GM18511 (cell line): ENCODE measurements around the gene RLN2.
"Not testable (repeated sequence)": the region's sequence is repeated elsewhere in the genome, so short reads cannot be mapped to it uniquely, and the experiment has no call there.

Experiments
- ATAC-seq: cut with Tn5 transposase; IDR thresholded peaks from one replicate; pipeline ENCODE4 v1.9.1; 2021; ENCODE audit warnings: mild to moderate bottlenecking, moderate library complexity; ENCODE audit not compliant: unreplicated experiment

RLN2 gene, protein sequence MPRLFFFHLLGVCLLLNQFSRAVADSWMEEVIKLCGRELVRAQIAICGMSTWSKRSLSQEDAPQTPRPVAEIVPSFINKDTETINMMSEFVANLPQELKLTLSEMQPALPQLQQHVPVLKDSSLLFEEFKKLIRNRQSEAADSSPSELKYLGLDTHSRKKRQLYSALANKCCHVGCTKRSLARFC

DNA sequence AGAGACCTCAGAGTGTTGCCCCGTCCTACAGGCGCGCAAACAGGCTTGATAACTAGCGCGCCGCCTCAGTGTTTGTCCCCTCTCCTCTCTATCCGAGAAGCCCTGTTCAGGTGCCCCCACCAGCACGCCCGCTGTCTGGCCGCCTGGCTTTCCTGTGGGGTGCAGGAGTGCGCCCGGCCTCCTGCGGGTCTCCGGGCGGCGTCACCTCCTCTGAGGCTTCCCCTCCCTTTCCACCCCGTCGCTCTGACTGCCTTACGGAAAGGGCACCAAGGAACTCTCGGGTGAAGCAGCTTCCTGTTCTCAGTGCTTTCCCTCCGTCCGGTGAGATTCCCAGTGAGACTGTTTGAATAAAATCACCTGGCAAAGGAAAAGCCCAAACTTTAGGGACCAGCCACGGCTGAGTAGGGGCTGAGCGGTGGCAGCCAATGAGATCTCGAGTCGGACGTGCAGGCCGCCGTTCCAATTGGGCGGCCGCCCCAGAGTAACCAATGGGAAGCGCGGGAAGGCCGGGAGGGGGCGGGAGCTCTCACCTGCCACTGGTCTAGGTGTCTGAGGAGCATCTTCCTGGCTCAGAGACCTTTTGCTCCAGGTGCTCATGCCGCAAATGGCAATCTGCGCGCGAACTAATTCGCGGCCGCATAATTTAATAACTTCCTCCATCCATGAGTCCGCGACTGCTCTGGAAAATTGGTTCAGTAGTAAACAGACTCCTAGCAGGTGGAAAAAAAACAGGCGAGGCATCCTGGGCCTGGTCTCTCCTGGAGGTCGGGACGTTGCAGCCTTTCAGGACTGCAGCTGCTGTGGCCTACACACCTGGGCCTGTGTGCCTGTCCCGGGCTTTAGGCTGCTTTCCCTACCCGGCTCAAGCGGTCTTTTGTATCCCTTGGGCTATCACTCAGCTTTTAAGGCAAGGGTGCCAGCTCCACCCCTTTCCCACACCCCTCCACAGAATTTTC lies at the start of gene RLN2:
TSS of gene RLN2 (minus strand) at position 877 of the 956 bp plus-strand sequence. CDS start at position 741, 136 bp downstream.
- ATAC-seq = peak; percentile 100

DNA sequence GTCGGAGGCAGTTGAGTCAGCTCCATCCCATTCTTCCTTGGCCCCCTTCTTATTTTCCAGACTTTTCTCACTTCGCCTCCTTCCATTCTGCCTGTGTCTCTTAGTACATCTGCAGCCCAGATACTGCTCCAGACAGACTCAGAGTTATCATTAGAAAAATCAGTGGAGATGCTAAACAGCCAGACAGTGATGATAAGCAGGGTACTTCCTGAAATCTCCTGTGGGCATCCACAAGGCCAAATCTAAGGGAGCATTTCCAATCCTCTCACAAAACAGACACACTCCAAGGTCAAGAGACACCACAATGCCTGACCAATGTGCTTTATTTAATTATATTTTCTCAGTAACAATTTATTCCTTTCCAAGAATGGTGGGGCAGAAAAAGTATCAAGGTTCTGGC lies 49.7 kb upstream of the RLN2 start:
- no peak for ATAC-seq

DNA sequence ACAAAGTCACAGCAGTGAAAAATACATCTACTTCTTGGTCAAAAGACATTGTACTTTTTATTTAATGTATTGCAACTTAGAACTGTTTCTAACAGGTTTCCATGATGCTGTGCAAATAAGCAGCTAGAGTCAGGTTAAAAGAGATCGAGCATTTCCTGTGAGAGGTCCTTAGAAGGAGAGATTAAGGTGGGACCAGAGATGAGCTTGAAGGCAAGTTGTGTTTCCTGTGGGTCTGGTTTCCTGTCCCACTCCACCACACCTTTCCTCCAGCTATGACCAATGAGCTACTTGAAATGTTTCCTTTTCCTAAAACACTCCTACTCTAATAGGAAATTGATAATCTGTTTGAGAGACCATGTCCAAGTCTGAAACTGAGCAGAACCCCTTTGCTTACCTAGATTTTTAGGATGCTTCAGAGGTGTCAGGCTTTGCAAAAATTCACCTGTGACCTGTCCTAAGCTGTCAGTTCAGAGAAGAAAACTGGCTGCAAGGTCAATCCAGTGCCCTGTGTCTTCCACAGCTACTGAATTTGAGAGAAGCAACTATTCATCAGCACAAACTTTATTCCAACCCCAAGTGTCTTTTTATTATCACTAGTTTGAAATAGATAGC lies 48.2 kb upstream of the RLN2 start:
- ATAC-seq = no peak

DNA sequence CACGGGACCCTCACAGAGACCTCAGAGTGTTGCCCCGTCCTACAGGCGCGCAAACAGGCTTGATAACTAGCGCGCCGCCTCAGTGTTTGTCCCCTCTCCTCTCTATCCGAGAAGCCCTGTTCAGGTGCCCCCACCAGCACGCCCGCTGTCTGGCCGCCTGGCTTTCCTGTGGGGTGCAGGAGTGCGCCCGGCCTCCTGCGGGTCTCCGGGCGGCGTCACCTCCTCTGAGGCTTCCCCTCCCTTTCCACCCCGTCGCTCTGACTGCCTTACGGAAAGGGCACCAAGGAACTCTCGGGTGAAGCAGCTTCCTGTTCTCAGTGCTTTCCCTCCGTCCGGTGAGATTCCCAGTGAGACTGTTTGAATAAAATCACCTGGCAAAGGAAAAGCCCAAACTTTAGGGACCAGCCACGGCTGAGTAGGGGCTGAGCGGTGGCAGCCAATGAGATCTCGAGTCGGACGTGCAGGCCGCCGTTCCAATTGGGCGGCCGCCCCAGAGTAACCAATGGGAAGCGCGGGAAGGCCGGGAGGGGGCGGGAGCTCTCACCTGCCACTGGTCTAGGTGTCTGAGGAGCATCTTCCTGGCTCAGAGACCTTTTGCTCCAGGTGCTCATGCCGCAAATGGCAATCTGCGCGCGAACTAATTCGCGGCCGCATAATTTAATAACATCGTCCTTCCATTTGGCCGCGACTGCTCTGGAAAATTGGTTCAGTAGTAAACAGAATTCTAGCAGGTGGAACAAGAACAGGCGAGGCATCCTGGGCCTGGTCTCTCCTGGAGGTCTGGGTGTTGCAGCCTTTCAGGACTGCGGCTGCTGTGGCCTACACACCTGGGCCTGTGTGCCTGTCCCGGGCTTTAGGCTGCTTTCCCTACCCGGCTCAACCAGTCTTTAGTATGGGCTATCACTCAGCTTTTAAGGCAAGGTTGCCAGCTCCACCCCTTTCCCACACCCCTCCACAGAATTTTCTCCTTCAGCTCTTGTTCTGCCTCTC lies 34.8 kb upstream of the RLN2 start, which contains the start of gene RLN1:
TSS of gene RLN1 (minus strand) at position 885 of the 990 bp plus-strand sequence. CDS start at position 755, 130 bp downstream.
- ATAC-seq = peak; percentile 99

DNA sequence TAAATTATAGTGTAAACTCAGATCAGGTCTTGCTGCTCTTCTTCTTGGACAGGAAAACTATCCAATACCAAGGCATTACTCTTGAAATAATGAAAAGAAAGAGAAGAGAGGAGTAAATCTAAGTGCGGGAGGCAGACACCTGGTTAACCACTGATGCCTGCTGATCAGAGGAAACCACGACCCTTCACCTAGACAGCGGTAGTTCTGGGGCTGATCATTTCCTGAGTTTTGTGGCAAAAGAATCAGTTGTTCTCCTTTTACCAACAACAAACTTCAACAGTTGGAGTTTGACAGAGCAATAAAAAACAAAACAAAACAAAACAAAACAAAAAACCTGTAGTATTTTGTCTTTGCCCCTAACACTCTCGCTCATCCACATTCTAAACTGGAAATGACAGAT lies 32.2 kb upstream of the RLN2 start:
- ATAC-seq = no peak

DNA sequence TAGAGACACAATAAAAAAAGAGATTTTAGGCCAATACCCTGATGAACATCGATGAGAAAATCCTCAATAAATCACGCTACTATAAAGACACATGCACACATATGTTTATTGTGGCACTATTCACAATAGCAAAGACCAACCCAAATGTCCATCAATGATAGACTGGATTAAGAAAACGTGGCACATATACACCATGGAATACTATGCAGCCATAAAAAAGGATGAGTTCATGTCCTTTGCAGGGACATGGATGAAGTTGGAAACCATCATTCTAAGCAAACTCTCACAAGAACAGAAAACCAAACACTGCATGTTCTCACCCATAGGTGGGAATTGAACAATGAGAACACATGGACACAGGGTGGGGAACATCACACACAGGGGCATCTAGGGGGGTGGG lies 26.8 kb upstream of the RLN2 start:
- not testable (repeated sequence) for ATAC-seq

DNA sequence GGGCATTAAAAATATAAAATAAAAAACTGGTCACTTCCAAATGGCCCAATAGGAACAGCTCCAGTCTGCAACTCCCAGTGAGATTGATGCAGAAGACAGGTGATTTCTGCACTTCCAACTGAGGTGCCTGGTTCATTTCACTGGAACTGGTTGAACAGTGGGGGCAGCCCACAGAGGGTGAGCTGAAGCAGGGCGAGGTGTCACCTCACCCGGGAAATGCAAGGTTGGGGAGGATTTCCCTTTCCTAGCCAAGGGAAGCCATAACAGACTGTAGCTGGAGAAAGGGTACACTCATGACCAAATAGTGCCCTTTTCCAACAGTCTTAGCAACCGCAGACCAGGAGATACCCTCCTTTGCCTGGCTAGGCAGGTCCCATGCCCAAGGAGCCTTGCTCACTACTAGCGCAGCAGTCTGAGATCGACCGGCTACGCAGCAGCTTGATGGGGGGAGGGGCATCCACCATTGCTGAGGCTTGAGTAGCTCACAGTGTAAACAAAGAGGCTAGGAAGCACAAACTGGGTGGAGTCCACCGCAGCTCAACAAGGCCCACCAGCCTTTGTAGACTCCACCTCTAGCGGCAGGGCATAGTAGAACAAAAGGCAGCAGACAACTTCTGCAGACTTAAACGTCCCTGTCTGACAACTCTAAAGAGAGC lies 22.5 kb upstream of the RLN2 start:
- no peak for ATAC-seq

DNA sequence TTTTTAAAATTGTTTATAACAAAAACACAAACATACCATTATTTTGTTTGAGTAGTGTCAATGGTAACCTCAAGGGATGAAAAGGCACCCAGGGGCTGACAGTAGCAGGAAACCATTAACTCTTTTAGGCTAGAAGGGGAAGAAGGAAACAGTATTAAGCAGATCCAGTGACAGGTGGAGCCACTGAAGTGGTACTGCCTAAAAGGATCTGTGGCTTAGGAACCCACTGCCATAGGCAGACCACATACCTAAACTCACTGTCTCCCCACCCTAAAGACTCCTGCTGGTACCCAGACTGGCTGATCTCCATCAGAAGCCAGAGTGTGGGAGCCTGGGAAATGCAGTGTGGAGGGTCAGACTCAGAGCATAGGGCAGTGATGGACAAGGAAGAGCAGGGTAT lies 21.7 kb upstream of the RLN2 start:
- no peak for ATAC-seq

DNA sequence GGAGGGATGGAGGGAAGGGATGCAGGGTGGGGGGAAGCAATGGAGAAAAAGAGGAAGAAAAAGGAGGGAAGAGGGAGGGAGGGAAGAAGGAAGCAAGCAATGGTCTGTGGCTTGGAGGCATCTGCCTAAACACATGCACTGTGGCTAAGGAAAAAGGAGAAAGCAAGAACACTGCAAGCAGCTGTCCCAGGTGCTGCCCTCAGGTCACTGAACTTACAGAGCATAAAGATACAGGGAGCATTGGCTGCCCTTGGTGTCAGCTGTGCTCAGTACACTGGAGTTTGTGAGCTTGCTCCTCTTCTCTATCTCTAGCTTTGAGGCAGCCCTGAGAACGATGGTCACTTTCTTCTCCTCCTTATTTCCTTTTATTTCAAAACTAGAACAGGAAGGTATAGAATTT lies 17.1 kb upstream of the RLN2 start:
- not testable (repeated sequence) for ATAC-seq

DNA sequence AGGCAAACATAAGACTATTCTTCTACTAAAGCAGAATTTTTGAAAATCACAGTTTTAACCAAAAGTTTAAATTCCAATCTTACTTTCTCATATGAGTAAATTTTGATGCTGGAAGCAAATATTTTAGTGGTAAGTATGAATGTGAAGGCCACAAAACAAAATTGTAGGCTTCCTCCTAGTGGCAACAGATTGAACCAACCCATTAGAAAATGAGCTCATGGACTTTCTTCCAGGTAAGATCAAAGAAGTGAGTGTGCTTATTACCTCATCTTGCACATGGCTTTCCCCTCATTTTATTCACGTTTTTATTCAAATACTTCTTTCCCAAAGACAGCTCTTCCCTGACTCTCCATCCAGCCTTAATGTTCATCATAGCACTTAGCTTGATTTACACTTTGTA lies 16.5 kb upstream of the RLN2 start:
- ATAC-seq = no peak

DNA sequence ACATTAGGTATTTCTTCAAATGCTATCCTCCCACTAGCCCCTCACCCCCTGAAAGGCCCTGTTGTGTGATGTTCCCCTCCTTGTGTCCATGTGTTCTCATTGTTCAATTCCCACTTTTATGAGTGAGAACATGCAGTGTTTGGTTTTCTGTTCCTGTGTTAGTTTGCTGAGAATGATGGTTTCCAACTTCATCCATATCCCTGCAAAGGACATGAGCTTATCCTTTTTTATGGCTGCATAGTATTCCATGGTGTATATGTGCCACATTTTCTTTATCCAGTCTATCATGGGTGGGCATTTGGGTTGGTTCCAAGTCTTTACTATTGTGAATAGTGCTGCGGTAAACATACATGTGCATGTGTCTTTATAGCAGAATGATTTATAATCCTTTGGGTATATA lies 11.9 kb upstream of the RLN2 start:
- ATAC-seq = not testable (repeated sequence)

DNA sequence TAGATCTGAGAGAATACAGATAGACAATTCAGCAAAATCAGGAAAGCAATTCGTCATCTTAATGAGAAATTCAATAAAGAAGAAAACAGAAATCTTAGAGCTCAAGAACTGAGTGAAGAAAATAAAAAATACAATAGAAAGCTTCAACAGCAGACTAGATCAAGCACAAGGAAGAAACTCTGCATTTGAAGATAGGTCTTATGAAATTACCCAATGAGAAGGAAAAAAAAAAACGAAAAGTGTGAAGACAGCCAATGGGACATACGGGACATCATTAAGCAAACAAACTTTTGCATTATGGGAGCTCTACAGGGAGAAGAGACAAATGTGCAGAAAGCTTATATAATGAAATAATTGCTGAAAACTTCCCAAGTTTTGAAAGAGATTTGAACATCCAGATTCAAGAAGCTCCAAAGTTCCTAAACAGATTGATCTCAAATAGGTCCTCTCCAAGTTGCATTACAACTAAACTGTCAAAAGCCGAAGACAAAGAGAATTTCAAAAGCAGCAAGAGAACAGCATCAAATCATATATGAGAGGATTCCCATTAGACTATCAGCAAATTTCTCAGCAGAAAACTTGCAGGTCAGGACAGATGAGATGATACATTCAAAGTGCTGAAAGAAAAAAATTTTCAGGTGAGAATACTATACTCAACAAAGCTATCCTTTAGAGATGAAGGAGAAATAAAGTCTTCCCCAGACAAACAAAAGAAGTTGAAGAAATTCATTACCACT lies 10.8 kb upstream of the RLN2 start:
- no peak for ATAC-seq

DNA sequence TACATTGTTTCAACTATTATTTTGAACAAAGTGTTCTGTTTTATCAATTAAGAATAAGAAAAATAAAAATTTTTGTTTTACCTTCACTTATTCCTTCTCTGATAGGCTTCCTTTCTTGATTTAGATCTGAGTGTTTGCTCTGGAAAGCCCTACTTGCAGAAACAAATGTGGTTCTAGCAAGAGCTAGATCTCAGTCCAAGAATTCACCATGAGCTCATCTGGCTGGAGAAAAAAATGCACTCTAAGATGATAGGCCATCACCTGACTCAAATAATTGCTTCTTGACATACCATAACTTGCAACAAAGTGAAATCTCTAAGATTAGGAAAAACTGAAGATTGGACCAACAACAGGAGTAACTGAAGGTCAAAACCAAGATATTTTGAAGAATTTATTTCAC lies 6.3 kb upstream of the RLN2 start:
- no peak for ATAC-seq

DNA sequence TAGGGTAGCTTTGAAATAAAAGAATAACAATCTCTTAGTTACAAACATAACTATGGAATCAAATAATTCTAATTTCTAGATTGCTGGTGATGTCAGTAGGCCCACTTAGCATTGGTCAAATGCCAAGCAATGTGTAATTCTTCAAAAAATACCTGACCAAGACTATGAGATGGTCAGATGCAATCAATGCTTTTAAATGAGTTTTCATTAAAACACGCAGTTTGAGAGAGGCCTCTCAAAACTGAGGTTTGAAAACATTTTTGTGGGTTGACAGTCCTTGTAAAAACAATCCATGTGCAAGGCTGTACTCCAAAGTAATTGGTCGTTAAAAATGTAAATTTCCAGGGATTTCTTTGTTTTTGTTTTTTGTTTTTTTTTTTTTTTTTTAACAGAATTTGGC lies 1.2 kb upstream of the RLN2 start:
- no peak for ATAC-seq

DNA sequence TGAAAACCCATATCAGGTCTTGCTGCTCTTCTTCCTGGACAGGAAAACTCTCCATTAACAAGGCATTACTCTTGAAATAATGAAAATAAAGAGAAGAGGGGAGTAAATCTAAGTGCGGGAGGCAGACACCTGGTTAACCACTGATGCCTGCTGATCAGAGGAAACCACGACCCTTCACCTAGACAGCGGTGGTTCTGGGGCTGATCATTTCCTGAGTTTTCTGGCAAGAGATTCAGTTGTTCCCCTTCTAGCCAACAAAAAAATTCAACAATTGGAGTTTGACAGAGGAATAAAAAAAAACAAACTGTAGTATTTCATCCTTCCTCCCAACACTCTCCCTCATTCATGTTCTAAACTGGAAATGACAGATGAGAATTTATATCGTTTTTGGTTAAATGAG lies 3.0 kb downstream of the RLN2 start:
- no peak for ATAC-seq

DNA sequence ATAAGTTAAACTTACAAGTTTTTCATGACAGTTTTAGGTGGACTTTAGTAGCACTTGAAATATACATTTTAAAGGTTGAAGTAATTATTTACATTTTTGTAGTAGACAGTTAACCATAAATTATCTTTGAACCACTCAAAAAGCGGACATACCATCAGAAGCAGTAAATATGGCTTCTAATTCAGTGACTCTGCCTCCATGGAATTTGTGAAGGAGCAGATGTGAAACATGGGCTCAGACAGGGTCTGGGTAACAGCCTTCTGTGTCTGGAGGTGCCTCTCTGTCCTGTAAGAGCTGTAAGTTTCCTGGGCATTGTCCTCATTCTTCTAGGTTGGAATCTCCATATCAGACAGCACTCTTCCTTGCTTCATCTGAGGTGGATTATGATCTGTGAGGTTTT lies 12.4 kb downstream of the RLN2 start:
- no peak for ATAC-seq

DNA sequence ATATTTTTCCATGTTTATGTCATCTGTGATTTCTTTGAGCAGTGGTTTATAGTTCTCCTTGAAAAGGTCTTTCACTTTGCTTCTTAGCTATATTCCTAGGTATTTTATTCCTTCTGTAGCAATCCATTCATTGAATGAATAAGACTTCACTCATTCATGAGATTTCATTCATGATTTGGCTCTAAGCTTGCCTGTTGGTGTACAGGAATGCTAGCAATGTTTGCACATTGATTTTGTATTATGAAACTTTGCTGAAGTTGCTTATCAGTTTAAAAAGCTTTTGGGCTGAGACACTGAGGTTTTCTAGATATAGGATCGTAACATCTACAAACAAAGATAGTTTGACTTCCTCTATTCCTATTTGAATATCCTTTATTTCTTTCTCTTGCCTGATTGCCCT lies 15.9 kb downstream of the RLN2 start:
- no peak for ATAC-seq

DNA sequence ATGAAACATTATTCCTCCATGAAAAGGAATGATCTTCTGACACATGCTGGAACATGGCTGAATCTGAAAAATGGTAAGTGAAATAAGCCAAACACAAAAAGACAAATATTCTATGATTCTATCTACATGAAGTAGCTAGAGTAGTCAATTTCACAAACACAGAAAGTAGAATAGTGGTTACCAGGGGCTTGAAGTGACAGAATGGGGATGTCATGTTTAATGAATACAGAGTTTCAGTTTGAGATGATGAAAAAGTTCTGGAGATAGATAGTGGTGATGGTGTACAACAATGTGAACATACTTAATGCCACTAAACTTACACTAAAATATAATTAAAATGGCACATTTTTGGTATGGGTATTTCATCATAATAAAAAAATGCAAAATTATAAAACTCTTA lies 18.3 kb downstream of the RLN2 start:
- no peak for ATAC-seq

DNA sequence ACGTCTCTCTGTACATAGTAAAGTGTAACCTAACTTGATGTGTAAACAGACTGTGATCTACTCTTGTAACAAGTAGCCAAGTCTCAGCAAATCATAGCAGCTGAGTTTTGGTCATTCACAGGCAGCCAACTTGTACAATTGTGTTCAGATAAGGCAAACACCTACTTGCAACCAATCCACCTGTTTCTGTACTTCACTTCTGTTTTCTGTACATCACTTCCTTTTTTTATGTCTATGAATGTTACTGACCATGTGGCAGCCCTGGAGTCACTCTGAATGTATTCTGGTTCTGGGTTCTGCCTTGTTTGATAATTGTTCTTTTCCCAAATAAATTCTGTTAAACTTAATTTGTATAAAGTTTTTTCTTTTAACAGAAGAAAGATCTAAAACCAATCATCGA lies 26.0 kb downstream of the RLN2 start:
- ATAC-seq = no peak
